Calu3 (cell line): ENCODE measurements around the gene MR1. TPM values are rescaled to one million over a fixed set of nuclear protein-coding genes. Genes with fewer than 3 reads are reported as not detected.

Experiments used
- BruUV-seq: library from RNA; stranded (reverse); fragments of 400-500 nt; replicated peaks from 2 replicates; lab custom pipeline; 2021; lab: Mats Ljungman, UMichigan
- CTCF ChIA-PET: fragments of 300-600 bp; sonication (Branson Sonifier 250); formaldehyde crosslinking; loops from one replicate; lab custom pipeline; 2022; ENCODE audit warnings: antibody characterized with exemption; lab: Charles Lee
- DNase-seq: peaks from one replicate; pipeline ENCODE4 v3.0.0; 2022
- H3K27ac Mint-ChIP-seq: one replicate; pipeline ENCODE4 v1.8.0; 2022; ENCODE audit warnings: mixed read lengths; ENCODE audit not compliant: unreplicated experiment
- H3K27me3 Mint-ChIP-seq: one replicate; pipeline ENCODE4 v1.8.0; 2022; ENCODE audit warnings: mixed read lengths; ENCODE audit not compliant: unreplicated experiment
- H3K36me3 Mint-ChIP-seq: one replicate; pipeline ENCODE4 v1.8.0; 2022; ENCODE audit warnings: mild to moderate bottlenecking, moderate library complexity, mixed read lengths; ENCODE audit not compliant: insufficient read depth, unreplicated experiment
- H3K4me1 Mint-ChIP-seq: one replicate; pipeline ENCODE4 v1.8.0; 2022; ENCODE audit warnings: mild to moderate bottlenecking, low read depth, mixed read lengths; ENCODE audit not compliant: unreplicated experiment
- H3K4me3 Mint-ChIP-seq: one replicate; pipeline ENCODE4 v1.8.0; 2022; ENCODE audit warnings: mild to moderate bottlenecking, low read depth, moderate library complexity, mixed read lengths; ENCODE audit not compliant: unreplicated experiment
- H3K9me3 Mint-ChIP-seq: one replicate; pipeline ENCODE4 v1.8.0; 2022; ENCODE audit warnings: low read depth, mixed read lengths; ENCODE audit not compliant: unreplicated experiment
- intact Hi-C: fragments of 100-400 bp; cut with micrococcal nuclease; formaldehyde crosslinking; loops from one replicate; pipeline ENCODE4 v1.10.0; 2022; ENCODE audit not compliant: unreplicated experiment
- total RNA-seq: library from RNA; stranded (reverse); gene quantifications from 2 replicates; pipeline ENCODE4 v1.2.3, GENCODE V29; 2022
- TF ChIP-seq, protein P1 (sequence below): fragments of 200-600 bp; IDR thresholded peaks from one replicate; pipeline ENCODE4 v1.8.0; 2022; ENCODE audit warnings: antibody characterized with exemption; ENCODE audit not compliant: unreplicated experiment

MR1 gene
- total RNA-seq, 1 experiment from 2014 or later, result 10.0 TPM

DNA sequence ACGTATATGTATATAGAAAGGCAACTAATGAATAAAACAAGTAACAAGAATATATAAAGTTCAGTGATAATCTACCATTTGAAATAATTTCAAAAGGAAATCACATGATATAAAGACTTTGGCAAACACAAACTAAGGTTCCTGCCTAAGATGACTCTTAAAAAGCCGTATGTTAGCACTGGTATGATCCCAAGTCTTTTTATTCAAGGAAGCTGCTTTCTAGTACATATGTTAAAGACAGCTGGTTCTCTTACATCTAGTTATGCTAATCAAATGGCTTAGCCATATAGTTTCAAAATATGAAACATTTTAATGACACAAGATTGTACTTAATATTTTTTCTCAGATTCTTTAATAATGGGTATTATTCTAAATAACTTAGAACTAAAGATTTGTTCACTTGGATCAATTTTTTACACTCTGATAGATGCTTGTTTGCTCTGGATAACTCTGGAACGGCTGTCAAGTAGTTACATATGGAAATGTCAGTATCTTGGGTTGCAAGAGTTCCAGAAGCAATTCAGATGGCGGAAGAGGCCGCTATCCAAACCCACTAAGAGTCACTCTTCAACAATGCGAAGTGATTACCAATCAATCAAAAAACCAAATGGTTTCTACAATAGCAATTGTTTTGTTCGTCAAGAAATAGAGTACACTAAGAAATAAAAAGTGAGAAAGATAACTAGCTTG lies 32.5 kb upstream of the MR1 start:
- Mint-ChIP-seq H3K4me3 (no peak overlapping the region), H3K27ac (no peak overlapping the region), H3K36me3 (peaks cover 20% of the 10 kb centered on the region), H3K27me3 (no peaks in the 10 kb centered on the region), H3K4me1 (no peaks in the 10 kb centered on the region), H3K9me3 (no peaks in the 10 kb centered on the region)
- TF ChIP-seq, protein P1, sequence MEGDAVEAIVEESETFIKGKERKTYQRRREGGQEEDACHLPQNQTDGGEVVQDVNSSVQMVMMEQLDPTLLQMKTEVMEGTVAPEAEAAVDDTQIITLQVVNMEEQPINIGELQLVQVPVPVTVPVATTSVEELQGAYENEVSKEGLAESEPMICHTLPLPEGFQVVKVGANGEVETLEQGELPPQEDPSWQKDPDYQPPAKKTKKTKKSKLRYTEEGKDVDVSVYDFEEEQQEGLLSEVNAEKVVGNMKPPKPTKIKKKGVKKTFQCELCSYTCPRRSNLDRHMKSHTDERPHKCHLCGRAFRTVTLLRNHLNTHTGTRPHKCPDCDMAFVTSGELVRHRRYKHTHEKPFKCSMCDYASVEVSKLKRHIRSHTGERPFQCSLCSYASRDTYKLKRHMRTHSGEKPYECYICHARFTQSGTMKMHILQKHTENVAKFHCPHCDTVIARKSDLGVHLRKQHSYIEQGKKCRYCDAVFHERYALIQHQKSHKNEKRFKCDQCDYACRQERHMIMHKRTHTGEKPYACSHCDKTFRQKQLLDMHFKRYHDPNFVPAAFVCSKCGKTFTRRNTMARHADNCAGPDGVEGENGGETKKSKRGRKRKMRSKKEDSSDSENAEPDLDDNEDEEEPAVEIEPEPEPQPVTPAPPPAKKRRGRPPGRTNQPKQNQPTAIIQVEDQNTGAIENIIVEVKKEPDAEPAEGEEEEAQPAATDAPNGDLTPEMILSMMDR, result no peak
- CTCF ChIA-PET, result interaction anchor here (0.6 to 0.7 kb wide), 2 partner anchors 146 to 626 kb away, joined by 3 read pairs; no protein-coding TSS in a partner anchor
- BruUV-seq, result no TSS peak
- DNase-seq, result no peak
- intact Hi-C loops, result no loop called here

- peaks cover 20% of the 10 kb centered on the region for H3K36me3 Mint-ChIP-seq
- no peaks in the 10 kb centered on the region for H3K9me3 Mint-ChIP-seq
- H3K27ac Mint-ChIP-seq, result no peak overlapping the region
- H3K4me1 Mint-ChIP-seq, result no peaks in the 10 kb centered on the region
- CTCF ChIA-PET, result interaction anchor here (0.8 kb wide), 1 partner anchor 31 kb away, joined by 3 read pairs; no protein-coding TSS in a partner anchor
- BruUV-seq, result no TSS peak
- intact Hi-C loops, result no loop called here
- DNase-seq, result no peak
- no peak overlapping the region for H3K4me3 Mint-ChIP-seq
- H3K27me3 Mint-ChIP-seq, result no peaks in the 10 kb centered on the region
- TF ChIP-seq, protein P1, result no peak
Measured at GRCh38 chr1:181002582-181003172, 31.1 kb upstream of the MR1 start.

DNA sequence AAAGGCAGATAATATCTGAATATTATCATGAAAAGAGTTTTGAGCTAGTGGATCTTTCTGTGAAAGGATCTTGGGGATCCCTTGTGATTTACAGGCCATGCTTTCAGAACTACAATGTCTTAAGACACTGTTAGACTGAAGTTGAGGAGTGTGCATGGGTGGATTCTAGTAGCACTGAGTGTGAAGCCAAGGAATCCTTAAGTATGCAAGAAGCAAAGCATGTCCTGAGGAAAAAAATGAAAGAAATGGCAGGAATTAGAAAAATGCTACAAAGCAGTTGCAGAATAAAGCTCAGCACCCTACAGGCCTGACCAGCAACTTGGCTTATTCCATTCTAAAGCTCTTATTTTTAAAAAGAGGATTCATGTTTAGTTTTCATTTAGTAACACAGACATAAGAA lies 23.0 kb upstream of the MR1 start:
- no peaks in the 10 kb centered on the region for H3K4me1 Mint-ChIP-seq
- BruUV-seq, result no TSS peak
- no peaks in the 10 kb centered on the region for H3K27me3 Mint-ChIP-seq

DNA sequence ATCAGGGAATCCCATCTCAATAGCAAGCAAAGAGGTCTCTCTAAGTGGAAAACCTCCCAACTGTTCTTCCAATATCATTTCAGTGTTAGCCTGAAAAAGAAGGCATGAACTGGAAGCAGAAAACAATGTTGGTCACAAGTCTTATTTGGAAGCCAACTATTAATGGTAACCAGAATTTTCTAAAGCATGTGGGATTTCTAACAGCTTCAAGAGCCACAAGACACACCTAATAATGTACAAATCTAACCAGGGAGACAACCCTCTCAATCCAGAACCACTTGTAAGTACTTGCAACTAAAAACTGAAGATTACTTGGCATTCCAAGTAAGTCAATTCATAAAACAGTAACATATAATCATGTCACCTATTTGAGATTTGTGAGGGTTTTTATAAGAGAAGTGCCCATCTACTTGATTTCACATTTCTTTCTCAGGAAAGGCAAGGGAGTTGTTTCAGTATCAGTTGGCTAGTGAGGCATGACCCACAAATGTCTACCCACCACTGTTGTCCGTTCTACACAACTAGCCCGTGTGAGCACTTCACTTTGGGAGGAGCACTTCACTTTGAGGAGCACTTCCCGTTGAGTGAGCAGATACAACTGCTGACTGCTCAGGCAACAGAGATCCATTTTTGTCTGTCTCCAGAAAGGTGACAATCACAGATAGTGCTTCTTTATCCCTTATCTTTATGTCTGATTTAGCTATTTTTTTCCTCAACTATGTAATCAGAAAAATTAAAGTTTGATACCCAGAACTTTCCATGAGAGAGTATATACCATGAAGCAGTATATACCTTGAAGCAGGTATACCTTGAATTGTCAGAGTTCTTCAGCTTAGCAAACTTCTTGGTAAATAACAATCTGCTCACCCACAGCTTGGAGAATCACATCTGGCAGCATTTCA lies 22.2 kb upstream of the MR1 start:
- intact Hi-C loops, result no loop called here
- no peaks in the 10 kb centered on the region for H3K4me1 Mint-ChIP-seq
- no peaks in the 10 kb centered on the region for H3K36me3 Mint-ChIP-seq
- H3K27me3 Mint-ChIP-seq, result no peaks in the 10 kb centered on the region
- H3K9me3 Mint-ChIP-seq, result no peaks in the 10 kb centered on the region
- no peak for DNase-seq
- TF ChIP-seq, protein P1, result no peak
- no peak overlapping the region for H3K4me3 Mint-ChIP-seq
- CTCF ChIA-PET, result no interaction called here
- no peak overlapping the region for H3K27ac Mint-ChIP-seq
- BruUV-seq, result no TSS peak

More for the DNA sequence above, 23.0 kb upstream of the MR1 start:
- H3K9me3 Mint-ChIP-seq, result no peaks in the 10 kb centered on the region
- intact Hi-C loops, result no loop called here
- H3K4me3 Mint-ChIP-seq, result no peak overlapping the region
- CTCF ChIA-PET, result no interaction called here
- no peak for DNase-seq
- no peak overlapping the region for H3K27ac Mint-ChIP-seq
- TF ChIP-seq, protein P1, result no peak
- H3K36me3 Mint-ChIP-seq, result no peaks in the 10 kb centered on the region
